ENCODE data around the gene PMVK.
A peak's percentile ranks its signal among the peaks of the same experiment; 100 is the strongest.

PMVK gene

DNA sequence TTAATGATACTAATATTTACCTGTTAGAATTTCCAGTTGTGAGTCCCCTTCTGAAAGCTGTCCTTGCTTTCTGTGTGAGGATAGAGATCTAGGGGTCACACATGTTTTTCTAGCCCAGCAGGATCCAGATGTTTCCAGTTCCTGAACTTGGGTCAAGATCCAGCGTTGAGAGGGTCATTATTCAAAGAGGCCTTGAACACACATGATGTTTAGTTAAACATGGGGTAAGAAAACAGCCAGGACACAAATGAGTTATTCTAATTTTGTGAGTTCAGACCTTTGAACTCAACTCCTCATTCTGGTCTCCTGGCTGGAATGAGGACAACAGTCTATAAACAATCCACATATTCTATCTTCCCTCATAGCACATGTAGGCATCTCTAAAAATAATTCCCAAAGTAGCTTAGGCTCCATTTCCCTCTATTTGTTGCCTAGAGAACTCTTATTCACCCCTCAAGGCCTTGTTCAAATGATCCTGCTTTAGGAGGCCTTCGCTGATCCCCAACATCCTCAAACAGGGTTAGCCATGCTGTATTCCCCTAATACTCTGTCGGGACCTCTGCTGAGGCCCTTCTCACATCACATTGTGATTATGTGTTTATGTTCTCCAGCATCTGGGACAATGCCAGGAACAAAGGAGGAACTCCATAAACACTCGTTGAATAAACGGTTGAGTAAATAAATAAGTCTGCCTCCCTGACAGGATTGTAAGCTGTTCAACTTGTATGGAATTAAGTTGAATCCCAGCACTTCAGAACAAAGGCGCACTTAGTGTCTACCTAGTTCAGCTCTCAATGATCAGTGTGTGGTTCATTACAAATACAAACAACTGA lies 51.4 kb downstream of the PMVK start:
- Histone ChIP-seq H3K36me3 (ENCODE audit: control insufficient read depth, insufficient read depth, low read length) (no peaks in the 10 kb centered on the region), H3K4me3 (ENCODE audit: low read length) (no peak overlapping the region), H4K5ac (ENCODE audit: low read length) (no peak overlapping the region), H3K9ac (ENCODE audit: low read length) (no peak overlapping the region), H3K27ac (ENCODE audit: low read depth, low read length) (no peak overlapping the region), H3K18ac (ENCODE audit: low read length) (no peak overlapping the region), H2AK5ac (ENCODE audit: low read length) (no peak overlapping the region), H3K23ac (ENCODE audit: low read length) (no peak overlapping the region), H4K8ac (ENCODE audit: low read depth, low read length) (no peak overlapping the region), H3K4ac (ENCODE audit: low read depth, low read length) (no peak overlapping the region), H3K4me2 (ENCODE audit: low read length) (no peak overlapping the region), H2BK15ac (replicated peaks; ENCODE audit: low read depth) (no peak overlapping the region), H3K4me1 (ENCODE audit: control insufficient read depth, low read depth, low read length) (no peaks in the 10 kb centered on the region), H3K56ac (ENCODE audit: low read length) (no peak overlapping the region), H3K79me2 (ENCODE audit: control insufficient read depth, insufficient read depth, low read length) (no peaks in the 10 kb centered on the region), H3K79me1 (ENCODE audit: low read length) (no peaks in the 10 kb centered on the region), H2BK5ac (ENCODE audit: low read length) (no peak overlapping the region), H3K27me3 (ENCODE audit: insufficient read depth, low read length, poor library complexity) (no peaks in the 10 kb centered on the region), H2BK120ac (ENCODE audit: low read depth, low read length) (no peak overlapping the region)
- no peak for DNase-seq
- no CpG with 5 or more reads among the region's 6 CpGs for WGBS (ENCODE audit: extremely low coverage, insufficient coverage, low lambda C conversion rate)

DNA sequence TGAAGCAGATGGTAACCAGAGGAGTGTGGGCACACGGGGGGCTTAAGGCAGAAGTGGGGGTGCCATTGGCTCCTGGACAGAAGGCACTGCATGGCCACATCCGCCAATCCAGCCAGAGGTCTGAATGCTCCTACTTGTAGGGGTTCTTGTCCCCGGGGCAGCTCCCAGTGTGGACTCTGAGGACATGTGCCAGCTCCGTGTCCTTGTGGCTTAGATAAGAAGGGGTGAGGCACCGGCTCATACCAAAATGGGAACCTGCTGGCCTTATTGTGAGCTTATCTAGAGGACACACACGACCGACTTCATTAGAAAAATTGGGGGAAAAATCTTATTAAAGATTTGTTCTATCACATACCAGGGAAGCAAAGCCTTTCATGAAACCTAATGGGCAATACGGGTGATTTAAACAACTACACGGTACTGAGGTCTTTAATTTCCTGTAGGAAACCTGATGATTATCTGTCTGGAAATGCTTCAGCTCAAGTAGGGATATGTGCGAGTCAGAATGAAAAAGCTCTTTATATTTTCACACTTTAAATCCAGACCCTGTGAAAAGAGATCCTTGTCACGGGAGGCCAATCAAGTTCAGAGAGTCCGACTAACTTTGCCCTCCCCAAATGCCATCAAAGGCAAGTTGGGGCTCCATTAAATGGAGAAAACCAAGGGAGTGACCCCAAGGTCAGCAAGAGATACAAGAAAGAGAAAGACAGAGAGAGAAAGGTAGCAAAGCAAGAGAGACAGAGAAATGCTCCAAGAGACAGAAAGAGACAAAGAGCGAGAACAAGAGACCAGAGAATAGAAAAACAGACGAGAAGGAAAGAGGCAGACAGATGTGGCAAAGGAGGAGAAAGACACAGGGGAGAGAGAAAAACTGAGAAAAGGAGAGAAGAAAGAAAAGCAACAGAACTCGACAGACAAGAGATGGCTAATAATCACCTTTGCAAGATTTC lies 52.3 kb downstream of the PMVK start:
- H3K79me2 ChIP-seq (ENCODE audit: control insufficient read depth, insufficient read depth, low read length): no peaks in the 10 kb centered on the region
- H4K8ac ChIP-seq (ENCODE audit: low read depth, low read length): no peak overlapping the region
- H3K27ac ChIP-seq (ENCODE audit: low read depth, low read length): no peak overlapping the region
- no peak overlapping the region for H4K5ac ChIP-seq (ENCODE audit: low read length)
- H3K18ac ChIP-seq (ENCODE audit: low read length): no peak overlapping the region
- H3K4me2 ChIP-seq (ENCODE audit: low read length): no peak overlapping the region
- no peak overlapping the region for H3K23ac ChIP-seq (ENCODE audit: low read length)
- H3K36me3 ChIP-seq (ENCODE audit: control insufficient read depth, insufficient read depth, low read length): no peaks in the 10 kb centered on the region
- DNase-seq: no peak
- H3K27me3 ChIP-seq (ENCODE audit: insufficient read depth, low read length, poor library complexity): no peaks in the 10 kb centered on the region
- no peak overlapping the region for H3K56ac ChIP-seq (ENCODE audit: low read length)
- H2BK15ac ChIP-seq (replicated peaks; ENCODE audit: low read depth): no peak overlapping the region
- H2AK5ac ChIP-seq (ENCODE audit: low read length): no peak overlapping the region
- H3K9ac ChIP-seq (ENCODE audit: low read length): no peak overlapping the region
- H2BK120ac ChIP-seq (ENCODE audit: low read depth, low read length): no peak overlapping the region
- H3K4ac ChIP-seq (ENCODE audit: low read depth, low read length): no peak overlapping the region
- H3K4me1 ChIP-seq (ENCODE audit: control insufficient read depth, low read depth, low read length): no peaks in the 10 kb centered on the region
- WGBS (ENCODE audit: extremely low coverage, insufficient coverage, low lambda C conversion rate): no CpG with 5 or more reads among the region's 15 CpGs
- H3K79me1 ChIP-seq (ENCODE audit: low read length): no peaks in the 10 kb centered on the region
- no peak overlapping the region for H3K4me3 ChIP-seq (ENCODE audit: low read length)
- no peak overlapping the region for H2BK5ac ChIP-seq (ENCODE audit: low read length)

DNA sequence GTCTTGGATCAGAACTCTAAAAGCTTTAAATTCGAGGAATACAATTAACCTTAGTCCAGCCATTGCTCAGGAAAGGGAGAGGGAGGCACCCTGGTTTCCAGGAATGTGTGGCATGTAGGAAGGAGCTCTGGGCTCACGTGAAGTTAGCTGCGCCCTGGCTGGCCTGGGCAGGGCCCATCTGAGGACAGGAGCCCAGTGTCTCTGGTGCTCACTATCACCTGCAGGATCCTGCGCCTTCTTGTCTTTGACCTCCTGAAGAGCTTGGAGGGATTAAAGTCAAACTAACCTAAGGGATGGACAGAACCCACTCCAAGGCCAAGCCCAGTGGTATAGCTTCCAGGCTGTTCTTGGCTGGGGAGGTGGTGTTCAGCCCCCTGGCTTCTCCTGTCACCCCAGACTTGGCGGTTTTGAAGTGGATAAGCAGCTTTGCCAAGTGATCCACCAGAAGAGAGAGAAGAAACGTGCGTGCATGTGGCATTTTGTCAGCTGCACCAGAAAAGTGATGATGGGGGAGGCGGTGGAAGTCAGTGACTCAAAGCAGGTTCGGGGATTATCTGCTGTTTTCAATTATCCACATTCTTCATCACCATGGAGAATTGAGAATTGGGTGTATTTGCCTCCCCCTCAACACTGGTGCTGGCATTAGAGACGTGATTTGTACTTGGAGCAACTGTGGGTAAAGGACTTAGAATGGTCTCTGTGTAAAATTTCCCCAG lies 54.5 kb downstream of the PMVK start:
- H3K36me3 ChIP-seq (ENCODE audit: control insufficient read depth, insufficient read depth, low read length): no peaks in the 10 kb centered on the region
- DNase-seq: peak; percentile 36
- no peak overlapping the region for H3K18ac ChIP-seq (ENCODE audit: low read length)
- no peak overlapping the region for H2BK15ac ChIP-seq (replicated peaks; ENCODE audit: low read depth)
- no peaks in the 10 kb centered on the region for H3K79me2 ChIP-seq (ENCODE audit: control insufficient read depth, insufficient read depth, low read length)
- no peak overlapping the region for H4K5ac ChIP-seq (ENCODE audit: low read length)
- H3K4me3 ChIP-seq (ENCODE audit: low read length): no peak overlapping the region
- no peaks in the 10 kb centered on the region for H3K4me1 ChIP-seq (ENCODE audit: control insufficient read depth, low read depth, low read length)
- H3K27me3 ChIP-seq (ENCODE audit: insufficient read depth, low read length, poor library complexity): no peaks in the 10 kb centered on the region
- H2BK5ac ChIP-seq (ENCODE audit: low read length): no peak overlapping the region
- H3K56ac ChIP-seq (ENCODE audit: low read length): no peak overlapping the region
- no peak overlapping the region for H3K27ac ChIP-seq (ENCODE audit: low read depth, low read length)
- no peak overlapping the region for H3K9ac ChIP-seq (ENCODE audit: low read length)
- no peak overlapping the region for H2AK5ac ChIP-seq (ENCODE audit: low read length)
- no peak overlapping the region for H2BK120ac ChIP-seq (ENCODE audit: low read depth, low read length)
- no peak overlapping the region for H4K8ac ChIP-seq (ENCODE audit: low read depth, low read length)
- WGBS (ENCODE audit: extremely low coverage, insufficient coverage, low lambda C conversion rate): no CpG with 5 or more reads among the region's 10 CpGs
- no peaks in the 10 kb centered on the region for H3K79me1 ChIP-seq (ENCODE audit: low read length)
- no peak overlapping the region for H3K4ac ChIP-seq (ENCODE audit: low read depth, low read length)
- no peak overlapping the region for H3K23ac ChIP-seq (ENCODE audit: low read length)
- H3K4me2 ChIP-seq (ENCODE audit: low read length): no peak overlapping the region

DNA sequence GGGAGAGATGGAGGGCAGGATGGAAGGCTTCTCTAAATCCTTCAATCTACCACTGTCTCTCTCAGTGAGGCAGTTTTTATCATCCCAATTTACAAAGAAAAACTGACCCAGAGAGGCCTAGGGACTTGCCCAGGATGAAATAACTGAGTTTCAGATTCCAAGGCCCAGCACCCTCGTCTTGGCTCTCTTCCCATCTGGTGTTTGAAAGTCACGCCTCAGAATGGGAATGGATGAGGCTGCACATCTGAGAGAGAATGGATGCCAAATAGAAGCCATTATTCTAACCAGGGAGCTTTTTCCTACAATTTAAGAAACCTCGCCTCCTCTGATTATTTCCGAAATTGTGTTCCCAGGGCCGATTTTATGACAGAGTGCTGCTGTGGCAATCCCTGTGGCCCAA lies 55.8 kb downstream of the PMVK start:
- no peak overlapping the region for H3K9ac ChIP-seq (ENCODE audit: low read length)
- H3K23ac ChIP-seq (ENCODE audit: low read length): no peak overlapping the region
- H2BK5ac ChIP-seq (ENCODE audit: low read length): no peak overlapping the region
- no peak overlapping the region for H4K8ac ChIP-seq (ENCODE audit: low read depth, low read length)
- no peak overlapping the region for H3K4me3 ChIP-seq (ENCODE audit: low read length)
- DNase-seq: no peak
- H3K79me2 ChIP-seq (ENCODE audit: control insufficient read depth, insufficient read depth, low read length): no peaks in the 10 kb centered on the region
- no peak overlapping the region for H4K5ac ChIP-seq (ENCODE audit: low read length)
- H3K27ac ChIP-seq (ENCODE audit: low read depth, low read length): no peak overlapping the region
- H2BK120ac ChIP-seq (ENCODE audit: low read depth, low read length): no peak overlapping the region
- no peaks in the 10 kb centered on the region for H3K4me1 ChIP-seq (ENCODE audit: control insufficient read depth, low read depth, low read length)
- H2BK15ac ChIP-seq (replicated peaks; ENCODE audit: low read depth): no peak overlapping the region
- H2AK5ac ChIP-seq (ENCODE audit: low read length): no peak overlapping the region
- no peak overlapping the region for H3K4ac ChIP-seq (ENCODE audit: low read depth, low read length)
- WGBS (ENCODE audit: extremely low coverage, insufficient coverage, low lambda C conversion rate): no CpG with 5 or more reads among the region's 5 CpGs
- no peak overlapping the region for H3K18ac ChIP-seq (ENCODE audit: low read length)
- H3K4me2 ChIP-seq (ENCODE audit: low read length): no peak overlapping the region
- H3K56ac ChIP-seq (ENCODE audit: low read length): no peak overlapping the region
- no peaks in the 10 kb centered on the region for H3K27me3 ChIP-seq (ENCODE audit: insufficient read depth, low read length, poor library complexity)
- H3K36me3 ChIP-seq (ENCODE audit: control insufficient read depth, insufficient read depth, low read length): no peaks in the 10 kb centered on the region
- no peaks in the 10 kb centered on the region for H3K79me1 ChIP-seq (ENCODE audit: low read length)

DNA sequence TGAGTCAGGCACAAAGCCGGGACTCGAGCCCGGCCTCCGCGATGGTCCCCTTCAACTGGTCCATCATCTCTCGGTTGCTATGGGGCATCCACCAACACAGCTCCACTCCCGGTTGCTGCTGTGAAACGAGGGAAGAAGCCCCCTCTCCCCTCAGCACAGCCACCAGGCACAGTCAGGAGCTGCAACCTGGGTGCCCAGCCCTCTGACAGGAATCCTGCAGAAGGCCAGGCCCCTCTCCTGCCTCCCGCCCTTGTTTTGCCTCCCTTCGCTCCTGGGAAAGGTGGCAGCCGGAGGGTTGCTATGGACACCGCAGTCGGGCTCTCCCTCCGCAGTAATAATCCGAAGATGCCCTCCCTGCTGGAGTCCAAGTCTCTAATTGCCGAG lies 57.5 kb downstream of the PMVK start:
- H4K8ac ChIP-seq (ENCODE audit: low read depth, low read length): no peak overlapping the region

More for the DNA sequence above, 57.5 kb downstream of the PMVK start:
- no peaks in the 10 kb centered on the region for H3K36me3 ChIP-seq (ENCODE audit: control insufficient read depth, insufficient read depth, low read length)
- DNase-seq: no peak
- no peak overlapping the region for H2BK15ac ChIP-seq (replicated peaks; ENCODE audit: low read depth)
- no peak overlapping the region for H2BK5ac ChIP-seq (ENCODE audit: low read length)
- WGBS (ENCODE audit: extremely low coverage, insufficient coverage, low lambda C conversion rate): no CpG with 5 or more reads among the region's 16 CpGs
- H3K23ac ChIP-seq (ENCODE audit: low read length): no peak overlapping the region
- H3K4me2 ChIP-seq (ENCODE audit: low read length): no peak overlapping the region
- no peak overlapping the region for H2BK120ac ChIP-seq (ENCODE audit: low read depth, low read length)
- no peak overlapping the region for H3K4ac ChIP-seq (ENCODE audit: low read depth, low read length)
- H2AK5ac ChIP-seq (ENCODE audit: low read length): no peak overlapping the region
- H3K18ac ChIP-seq (ENCODE audit: low read length): no peak overlapping the region
- no peak overlapping the region for H3K9ac ChIP-seq (ENCODE audit: low read length)
- no peak overlapping the region for H3K4me3 ChIP-seq (ENCODE audit: low read length)
- no peak overlapping the region for H4K5ac ChIP-seq (ENCODE audit: low read length)
- no peak overlapping the region for H3K27ac ChIP-seq (ENCODE audit: low read depth, low read length)
- no peaks in the 10 kb centered on the region for H3K79me2 ChIP-seq (ENCODE audit: control insufficient read depth, insufficient read depth, low read length)
- H3K79me1 ChIP-seq (ENCODE audit: low read length): no peaks in the 10 kb centered on the region
- H3K56ac ChIP-seq (ENCODE audit: low read length): no peak overlapping the region
- no peaks in the 10 kb centered on the region for H3K4me1 ChIP-seq (ENCODE audit: control insufficient read depth, low read depth, low read length)
- H3K27me3 ChIP-seq (ENCODE audit: insufficient read depth, low read length, poor library complexity): no peaks in the 10 kb centered on the region
